ENCODE results near the gene MIGA2.

DNA sequence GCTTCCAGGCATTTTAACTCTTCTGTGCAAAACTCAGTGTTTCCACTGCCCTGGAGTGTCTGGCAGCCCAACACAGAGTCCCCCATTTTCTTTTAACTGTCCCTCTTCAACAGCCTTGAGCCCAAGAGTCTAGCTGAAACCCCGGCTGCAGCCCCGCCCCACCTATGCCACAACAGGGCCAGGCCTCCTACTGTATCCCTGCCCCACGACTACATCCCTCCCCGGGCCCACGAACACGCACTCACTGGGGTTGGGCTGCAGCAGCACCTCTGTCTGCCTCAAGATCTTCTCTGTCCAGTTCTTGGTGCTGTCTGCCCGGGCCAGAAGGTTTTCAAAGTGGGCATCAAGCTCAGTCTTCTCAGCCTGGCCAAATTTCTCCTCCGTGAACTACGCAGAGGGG is 14.4 kb upstream of the MIGA2 start:
- TF ChIP-seq, protein P1, sequence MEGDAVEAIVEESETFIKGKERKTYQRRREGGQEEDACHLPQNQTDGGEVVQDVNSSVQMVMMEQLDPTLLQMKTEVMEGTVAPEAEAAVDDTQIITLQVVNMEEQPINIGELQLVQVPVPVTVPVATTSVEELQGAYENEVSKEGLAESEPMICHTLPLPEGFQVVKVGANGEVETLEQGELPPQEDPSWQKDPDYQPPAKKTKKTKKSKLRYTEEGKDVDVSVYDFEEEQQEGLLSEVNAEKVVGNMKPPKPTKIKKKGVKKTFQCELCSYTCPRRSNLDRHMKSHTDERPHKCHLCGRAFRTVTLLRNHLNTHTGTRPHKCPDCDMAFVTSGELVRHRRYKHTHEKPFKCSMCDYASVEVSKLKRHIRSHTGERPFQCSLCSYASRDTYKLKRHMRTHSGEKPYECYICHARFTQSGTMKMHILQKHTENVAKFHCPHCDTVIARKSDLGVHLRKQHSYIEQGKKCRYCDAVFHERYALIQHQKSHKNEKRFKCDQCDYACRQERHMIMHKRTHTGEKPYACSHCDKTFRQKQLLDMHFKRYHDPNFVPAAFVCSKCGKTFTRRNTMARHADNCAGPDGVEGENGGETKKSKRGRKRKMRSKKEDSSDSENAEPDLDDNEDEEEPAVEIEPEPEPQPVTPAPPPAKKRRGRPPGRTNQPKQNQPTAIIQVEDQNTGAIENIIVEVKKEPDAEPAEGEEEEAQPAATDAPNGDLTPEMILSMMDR (IDR thresholded peaks at IDR 0.05): no peak
- TF ChIP-seq POLR2AphosphoS5 (IDR thresholded peaks at IDR 0.05; ENCODE audit: low read depth, low read length): no peak

Measured in Panc1 (cell line).